Left ventricle myocardium inferior (tissue), 1 donor: Measurements from ENCODE around the gene DDOST. TPM values are rescaled to one million over a fixed set of nuclear protein-coding genes. Genes with fewer than 3 reads are reported as not detected.

Source experiments
- DNase-seq: peaks from one replicate; pipeline ENCODE4 v3.0.0-alpha.2; 2020
- H3K27ac ChIP-seq: fragments of 200-600 bp; replicated peaks from 2 replicates; pipeline ENCODE4 v1.8.0; 2021
- H3K27me3 ChIP-seq: fragments of 200-600 bp; 2 replicates; pipeline ENCODE4 v1.8.0; 2021; ENCODE audit warnings: low read depth
- H3K36me3 ChIP-seq: fragments of 200-600 bp; 2 replicates; pipeline ENCODE4 v1.8.0; 2021
- H3K4me1 ChIP-seq: fragments of 200-600 bp; 2 replicates; pipeline ENCODE4 v1.8.0; 2021
- H3K4me3 ChIP-seq: fragments of 200-600 bp; 2 replicates; pipeline ENCODE4 v1.8.0; 2021; ENCODE audit warnings: mild to moderate bottlenecking, moderate library complexity
- H3K9me3 ChIP-seq: fragments of 200-600 bp; replicated peaks from 2 replicates; pipeline ENCODE4 v1.8.0; 2021
- intact Hi-C: fragments of 100-400 bp; cut with micrococcal nuclease; formaldehyde crosslinking; loops from one replicate; pipeline ENCODE4 v1.11.0; 2022
- total RNA-seq: library from RNA; stranded (reverse); fragmentation: NEBNext Ultra II Directional; extraction: Animal tissue kit (Norgen Biotek cat#: 25700); gene quantifications from one replicate; pipeline ENCODE4 v1.2.1, GENCODE V29; 2021
- TF ChIP-seq, protein P1 (sequence below): fragments of 200-600 bp; IDR thresholded peaks from 2 replicates; pipeline ENCODE4 v1.8.0; 2021; ENCODE audit warnings: antibody characterized with exemption, mild to moderate bottlenecking, borderline replicate concordance
- donor health status: DM: no; HTN: yes; CAD: no; lungs with severe emphysema.

The DDOST gene
- total RNA-seq, 1 donor from 2014 or later: 120 TPM

GRCh38 chr1:20708057-20708456, 46.9 kb upstream of the DDOST start:
- TF ChIP-seq, protein P1, sequence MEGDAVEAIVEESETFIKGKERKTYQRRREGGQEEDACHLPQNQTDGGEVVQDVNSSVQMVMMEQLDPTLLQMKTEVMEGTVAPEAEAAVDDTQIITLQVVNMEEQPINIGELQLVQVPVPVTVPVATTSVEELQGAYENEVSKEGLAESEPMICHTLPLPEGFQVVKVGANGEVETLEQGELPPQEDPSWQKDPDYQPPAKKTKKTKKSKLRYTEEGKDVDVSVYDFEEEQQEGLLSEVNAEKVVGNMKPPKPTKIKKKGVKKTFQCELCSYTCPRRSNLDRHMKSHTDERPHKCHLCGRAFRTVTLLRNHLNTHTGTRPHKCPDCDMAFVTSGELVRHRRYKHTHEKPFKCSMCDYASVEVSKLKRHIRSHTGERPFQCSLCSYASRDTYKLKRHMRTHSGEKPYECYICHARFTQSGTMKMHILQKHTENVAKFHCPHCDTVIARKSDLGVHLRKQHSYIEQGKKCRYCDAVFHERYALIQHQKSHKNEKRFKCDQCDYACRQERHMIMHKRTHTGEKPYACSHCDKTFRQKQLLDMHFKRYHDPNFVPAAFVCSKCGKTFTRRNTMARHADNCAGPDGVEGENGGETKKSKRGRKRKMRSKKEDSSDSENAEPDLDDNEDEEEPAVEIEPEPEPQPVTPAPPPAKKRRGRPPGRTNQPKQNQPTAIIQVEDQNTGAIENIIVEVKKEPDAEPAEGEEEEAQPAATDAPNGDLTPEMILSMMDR: no peak
- H3K9me3 ChIP-seq: no peaks in the 10 kb centered on the region
- no peaks in the 10 kb centered on the region for H3K4me1 ChIP-seq
- no peak overlapping the region for H3K27ac ChIP-seq
- H3K36me3 ChIP-seq: no peaks in the 10 kb centered on the region
- H3K4me3 ChIP-seq: no peak overlapping the region
- DNase-seq: no peak
- H3K27me3 ChIP-seq: peaks cover 31% of the 10 kb centered on the region
- intact Hi-C loops: no loop called here

DNA sequence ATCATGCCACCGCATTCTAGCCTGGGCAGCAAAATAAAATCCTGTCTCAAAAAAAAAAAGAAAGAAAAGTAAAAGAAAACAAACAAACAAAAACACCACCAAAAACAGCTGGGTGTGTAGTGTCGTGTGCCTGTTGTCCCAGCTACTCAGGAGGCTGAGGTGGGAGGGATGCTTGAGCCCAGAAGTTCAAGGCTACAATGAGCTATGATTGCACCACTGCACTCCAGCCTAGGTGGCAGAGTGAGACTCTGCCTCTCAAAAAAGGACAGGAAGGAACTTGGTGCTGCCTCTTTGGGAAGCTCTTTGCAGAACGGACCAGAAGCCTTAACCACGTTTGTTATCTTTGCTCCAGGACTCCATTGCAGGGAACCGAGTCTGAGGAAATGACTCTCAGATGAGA, 45.7 kb upstream of the DDOST start:
- H3K9me3 ChIP-seq: no peaks in the 10 kb centered on the region
- TF ChIP-seq, protein P1: no peak
- no peak for DNase-seq
- peaks cover 27% of the 10 kb centered on the region for H3K27me3 ChIP-seq
- H3K4me3 ChIP-seq: no peak overlapping the region
- no peak overlapping the region for H3K27ac ChIP-seq
- no peaks in the 10 kb centered on the region for H3K4me1 ChIP-seq
- intact Hi-C loops: no loop called here
- no peaks in the 10 kb centered on the region for H3K36me3 ChIP-seq

DNA sequence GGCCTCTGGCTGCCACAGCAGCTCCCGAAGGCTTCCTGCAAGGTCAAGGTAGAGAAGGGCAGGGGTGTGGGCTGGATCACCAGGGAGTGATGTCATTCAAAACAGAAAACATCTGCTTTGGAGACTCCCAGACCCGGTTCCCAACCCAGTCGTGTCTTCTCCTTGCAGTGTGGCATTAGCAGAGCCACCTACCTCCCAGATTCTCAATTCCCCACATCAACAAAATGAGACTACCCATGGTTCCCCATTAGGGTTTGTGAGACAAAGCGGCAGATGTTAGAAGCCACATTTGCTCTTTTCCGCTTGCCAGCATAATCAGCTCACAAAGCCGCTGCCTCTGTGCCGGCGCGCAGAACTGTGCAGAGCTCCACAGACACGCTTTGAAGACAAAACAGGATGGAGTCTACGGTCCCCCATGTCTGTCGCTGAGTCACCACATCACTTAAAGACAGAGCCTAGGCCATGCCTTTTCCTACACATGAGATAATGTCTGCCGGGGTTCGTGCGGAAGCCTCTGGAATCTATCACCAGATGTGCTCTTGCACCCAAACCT, 44.1 kb upstream of the DDOST start:
- intact Hi-C loops: no loop called here

GRCh38 chr1:20704390-20705202, 43.4 kb upstream of the DDOST start:
- DNase-seq: no peak
- intact Hi-C loops: no loop called here
- no peaks in the 10 kb centered on the region for H3K36me3 ChIP-seq
- no peaks in the 10 kb centered on the region for H3K4me1 ChIP-seq
- TF ChIP-seq, protein P1: no peak
- no peaks in the 10 kb centered on the region for H3K9me3 ChIP-seq
- peaks cover 7% of the 10 kb centered on the region for H3K27me3 ChIP-seq
- no peak overlapping the region for H3K4me3 ChIP-seq
- H3K27ac ChIP-seq: no peak overlapping the region

More for the DNA sequence above, 44.1 kb upstream of the DDOST start:
- Histone ChIP-seq H3K27me3 (peaks cover 14% of the 10 kb centered on the region), H3K9me3 (no peaks in the 10 kb centered on the region), H3K36me3 (no peaks in the 10 kb centered on the region), H3K4me1 (no peaks in the 10 kb centered on the region), H3K4me3 (no peak overlapping the region), H3K27ac (no peak overlapping the region)
- DNase-seq: no peak
- TF ChIP-seq, protein P1: no peak

- intact Hi-C loops: no loop called here
- TF ChIP-seq, protein P1: no peak
- no peaks in the 10 kb centered on the region for H3K36me3 ChIP-seq
- H3K27ac ChIP-seq: no peak overlapping the region
- H3K4me1 ChIP-seq: no peaks in the 10 kb centered on the region
- H3K4me3 ChIP-seq: no peak overlapping the region
- no peaks in the 10 kb centered on the region for H3K9me3 ChIP-seq
- H3K27me3 ChIP-seq: no peaks in the 10 kb centered on the region
- no peak for DNase-seq
Observed at GRCh38 chr1:20703124-20703756, 42.1 kb upstream of the DDOST start.
